Measurements from ENCODE around the gene MNAT1. TPM values are rescaled to one million over a fixed set of nuclear protein-coding genes. Genes with fewer than 3 reads are reported as not detected.
"Not testable (repeated sequence)": the region's sequence is repeated elsewhere in the genome, so short reads cannot be mapped to it uniquely, and the experiment has no call there.

The MNAT1 gene
- polyA plus RNA-seq, 1 donor from 2014 or later, result 104 TPM

DNA sequence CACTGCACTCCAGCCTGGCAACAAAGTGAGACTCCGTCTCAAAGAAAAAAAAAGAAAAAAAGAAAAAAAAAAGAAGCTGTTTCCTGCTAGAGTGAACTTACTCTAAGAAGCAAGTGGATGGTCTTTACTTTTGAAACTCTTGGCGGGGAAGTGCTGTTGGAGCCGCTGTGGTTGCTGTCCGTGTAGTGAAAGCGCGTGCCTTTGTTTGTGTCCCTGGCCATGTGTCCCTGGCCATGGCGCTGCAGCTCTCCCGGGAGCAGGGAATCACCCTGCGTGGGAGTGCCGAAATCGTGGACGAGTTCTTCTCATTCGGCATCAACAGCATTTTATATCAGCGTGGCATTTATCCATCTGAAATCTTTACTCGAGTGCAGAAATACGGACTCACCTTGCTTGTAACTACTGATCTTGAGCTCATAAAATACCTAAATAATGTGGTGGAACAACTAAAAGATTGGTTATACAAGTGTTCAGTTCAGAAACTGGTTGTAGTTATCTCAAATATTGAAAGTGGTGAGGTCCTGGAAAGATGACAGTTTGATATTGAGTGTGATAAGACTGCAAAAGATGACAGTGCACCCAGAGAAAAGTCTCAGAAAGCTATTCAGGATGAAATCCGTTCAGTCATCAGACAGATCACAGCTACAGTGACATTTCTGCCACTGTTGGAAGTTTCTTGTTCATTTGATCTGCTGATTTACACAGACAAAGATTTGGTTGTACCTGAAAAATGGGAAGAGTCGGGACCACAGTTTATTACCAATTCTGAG lies 45.4 kb downstream of the MNAT1 start:
- not testable (repeated sequence) for H3K9me3 ChIP-seq (ENCODE audit: low read length); H4K20me1 ChIP-seq (ENCODE audit: insufficient read depth); H3K4me3 ChIP-seq (ENCODE audit: low read length); H3F3A ChIP-seq (ENCODE audit: insufficient read depth, low read length, poor library complexity, severe bottlenecking); H3K9me2 ChIP-seq (ENCODE audit: insufficient read depth, low read length); H3K36me3 ChIP-seq (ENCODE audit: insufficient read depth, low read length); H2AFZ ChIP-seq (ENCODE audit: low read depth, low read length); H3K4me2 ChIP-seq (ENCODE audit: low read length); H3K9ac ChIP-seq (ENCODE audit: low read length); H3K27ac ChIP-seq (ENCODE audit: low read length); H3K27me3 ChIP-seq (ENCODE audit: insufficient read depth, low read depth, low read length)
- H3K79me2 ChIP-seq (replicated peaks; ENCODE audit: insufficient read depth, low read length), result peaks cover 12% of the 10 kb centered on the region

- not testable (repeated sequence) for H2AFZ ChIP-seq (ENCODE audit: low read depth, low read length); H3K4me2 ChIP-seq (ENCODE audit: low read length); H4K20me1 ChIP-seq (ENCODE audit: insufficient read depth); H3F3A ChIP-seq (ENCODE audit: insufficient read depth, low read length, poor library complexity, severe bottlenecking); H3K9ac ChIP-seq (ENCODE audit: low read length); H3K79me2 ChIP-seq (replicated peaks; ENCODE audit: insufficient read depth, low read length); H3K27ac ChIP-seq (ENCODE audit: low read length); H3K27me3 ChIP-seq (ENCODE audit: insufficient read depth, low read depth, low read length); H3K4me3 ChIP-seq (ENCODE audit: low read length); H3K9me3 ChIP-seq (ENCODE audit: low read length); H3K36me3 ChIP-seq (ENCODE audit: insufficient read depth, low read length); H3K9me2 ChIP-seq (ENCODE audit: insufficient read depth, low read length)
These were observed 46.0 kb downstream of the MNAT1 start for GRCh38 chr14:60780558-60780957.

- Histone ChIP-seq H3K9me2 (ENCODE audit: insufficient read depth, low read length) (no peaks in the 10 kb centered on the region), H2AFZ (ENCODE audit: low read depth, low read length) (no peak overlapping the region), H3K4me3 (ENCODE audit: low read length) (no peak overlapping the region), H3K79me2 (replicated peaks; ENCODE audit: insufficient read depth, low read length) (peaks cover 5% of the 10 kb centered on the region), H3K4me2 (ENCODE audit: low read length) (no peak overlapping the region), H3K27me3 (ENCODE audit: insufficient read depth, low read depth, low read length) (no peaks in the 10 kb centered on the region), H3K9ac (ENCODE audit: low read length) (no peak overlapping the region), H3K36me3 (ENCODE audit: insufficient read depth, low read length) (no peaks in the 10 kb centered on the region), H3K27ac (ENCODE audit: low read length) (no peak overlapping the region), H4K20me1 (ENCODE audit: insufficient read depth) (no peaks in the 10 kb centered on the region), H3F3A (ENCODE audit: insufficient read depth, low read length, poor library complexity, severe bottlenecking) (no peaks in the 10 kb centered on the region), H3K9me3 (ENCODE audit: low read length) (no peaks in the 10 kb centered on the region)
- no peak for TF ChIP-seq EZH2 (IDR thresholded peaks at IDR 0.05; ENCODE audit: borderline replicate concordance, insufficient read depth, low read length, poor library complexity, severe bottlenecking)
- TF ChIP-seq TAF1 (IDR thresholded peaks at IDR 0.05; ENCODE audit: low read depth), result no peak
- TF ChIP-seq RAD21 (conservative IDR thresholded peaks at IDR 0.05), result no peak
- no peak for TF ChIP-seq CTCF (IDR thresholded peaks at IDR 0.05; ENCODE audit: poor library complexity, severe bottlenecking)
- no peak for TF ChIP-seq POLR2AphosphoS5 (IDR thresholded peaks at IDR 0.05)
- TF ChIP-seq EP300 (conservative IDR thresholded peaks at IDR 0.05; ENCODE audit: poor library complexity, severe bottlenecking), result no peak
- TF ChIP-seq MXI1 (conservative IDR thresholded peaks at IDR 0.05; ENCODE audit: poor library complexity, severe bottlenecking), result no peak
- TF ChIP-seq SMC3 (conservative IDR thresholded peaks at IDR 0.05; ENCODE audit: poor library complexity), result no peak
These were observed 52.3 kb downstream of the MNAT1 start for GRCh38 chr14:60786905-60787304.

DNA sequence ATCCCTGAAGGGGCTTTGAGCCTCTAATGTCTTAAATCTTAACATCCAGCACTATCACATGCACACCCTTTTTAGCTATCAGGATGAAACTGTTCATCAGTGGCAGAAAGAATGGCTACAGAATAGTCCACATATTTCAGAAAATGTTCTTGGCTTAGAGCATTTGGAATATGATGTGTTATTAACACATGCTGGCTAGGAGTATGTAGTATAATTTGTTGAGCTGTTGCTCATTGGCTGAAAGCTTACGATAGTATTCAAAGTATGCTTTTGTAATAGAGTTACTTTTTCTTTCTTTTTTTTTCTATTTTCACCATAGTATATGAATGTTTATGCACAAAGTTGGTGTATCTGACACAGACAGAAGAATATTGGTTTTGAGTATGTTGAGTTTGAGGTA lies 55.1 kb downstream of the MNAT1 start:
- Histone ChIP-seq H3K36me3 (ENCODE audit: insufficient read depth, low read length) (no peaks in the 10 kb centered on the region), H3F3A (ENCODE audit: insufficient read depth, low read length, poor library complexity, severe bottlenecking) (no peaks in the 10 kb centered on the region), H3K4me3 (ENCODE audit: low read length) (no peak overlapping the region), H2AFZ (ENCODE audit: low read depth, low read length) (no peak overlapping the region), H3K27me3 (ENCODE audit: insufficient read depth, low read depth, low read length) (no peaks in the 10 kb centered on the region), H3K79me2 (replicated peaks; ENCODE audit: insufficient read depth, low read length) (no peaks in the 10 kb centered on the region), H3K4me2 (ENCODE audit: low read length) (no peak overlapping the region), H4K20me1 (ENCODE audit: insufficient read depth) (no peaks in the 10 kb centered on the region), H3K27ac (ENCODE audit: low read length) (no peak overlapping the region), H3K9me2 (ENCODE audit: insufficient read depth, low read length) (no peaks in the 10 kb centered on the region), H3K9me3 (ENCODE audit: low read length) (no peaks in the 10 kb centered on the region), H3K9ac (ENCODE audit: low read length) (no peak overlapping the region)
- TF ChIP-seq REST (IDR thresholded peaks at IDR 0.05; ENCODE audit: borderline replicate concordance), result no peak
- TF ChIP-seq POLR2AphosphoS5 (IDR thresholded peaks at IDR 0.05), result no peak
- no peak for TF ChIP-seq CTCF (IDR thresholded peaks at IDR 0.05; ENCODE audit: poor library complexity, severe bottlenecking)
- no peak for TF ChIP-seq SMC3 (conservative IDR thresholded peaks at IDR 0.05; ENCODE audit: poor library complexity)
- no peak for TF ChIP-seq TAF1 (IDR thresholded peaks at IDR 0.05; ENCODE audit: low read depth)
- TF ChIP-seq MXI1 (conservative IDR thresholded peaks at IDR 0.05; ENCODE audit: poor library complexity, severe bottlenecking), result no peak
- TF ChIP-seq RAD21 (conservative IDR thresholded peaks at IDR 0.05), result no peak
- no peak for TF ChIP-seq EP300 (conservative IDR thresholded peaks at IDR 0.05; ENCODE audit: poor library complexity, severe bottlenecking)
- TF ChIP-seq EZH2 (IDR thresholded peaks at IDR 0.05; ENCODE audit: borderline replicate concordance, insufficient read depth, low read length, poor library complexity, severe bottlenecking), result no peak
